Measurements from ENCODE around the gene GAR1.
"Not testable (repeated sequence)": the region's sequence is repeated elsewhere in the genome, so short reads cannot be mapped to it uniquely, and the experiment has no call there.

The GAR1 gene

DNA sequence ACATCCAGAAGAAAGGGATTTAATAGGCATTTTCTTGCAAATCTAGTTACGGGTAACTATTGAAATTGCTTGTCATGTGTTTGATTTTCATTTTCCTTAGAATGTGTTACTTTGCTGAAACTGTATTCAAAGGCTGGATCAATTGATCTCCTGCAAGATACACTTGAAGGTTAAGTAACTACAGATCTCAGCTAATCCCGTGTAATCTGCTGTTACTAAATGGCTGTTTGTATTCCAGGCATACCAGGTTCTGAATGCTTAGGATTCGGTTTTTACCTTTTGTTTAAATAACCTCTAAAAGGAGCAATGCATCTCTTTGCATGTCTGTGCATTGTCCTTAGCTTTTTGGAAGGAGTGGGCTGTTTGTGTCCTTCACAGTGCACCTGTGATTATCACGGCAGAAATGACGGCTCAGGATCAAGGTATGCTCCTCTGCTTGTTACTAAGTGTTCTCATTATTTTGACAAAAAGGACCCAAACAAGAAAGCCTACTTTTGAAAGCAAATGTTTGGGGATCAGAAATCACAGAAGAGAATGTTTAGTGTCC lies 32.4 kb downstream of the GAR1 start, which contains the start of gene LRIT3:
LRIT3 (plus strand) TSS at position 212 of the 547 bp plus-strand sequence; CDS start at position 307, 95 bp downstream.
- no peak for DNase-seq

GRCh38 chr4:109848501-109848900 lies 32.9 kb downstream of the GAR1 start:
- DNase-seq, result no peak

DNA sequence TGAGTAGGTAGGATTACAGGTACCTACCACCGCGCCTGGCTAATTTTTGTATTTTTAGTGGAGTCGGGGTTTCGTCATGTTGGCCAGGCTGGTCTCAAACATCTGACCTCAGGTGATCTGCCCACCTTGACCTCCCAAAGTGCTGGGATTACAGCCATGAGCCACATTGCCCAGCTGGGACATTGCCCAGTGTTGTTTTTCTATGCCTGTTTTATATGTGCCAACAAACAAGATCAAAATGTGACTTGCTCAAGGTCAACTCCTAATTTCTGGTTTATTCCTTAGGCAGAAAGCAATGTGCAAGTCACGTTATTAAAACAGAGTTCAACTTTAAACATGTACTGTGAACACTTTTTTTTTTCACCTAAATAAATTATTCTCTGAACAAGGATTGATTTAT lies 35.0 kb downstream of the GAR1 start:
- DNase-seq, result no peak

GRCh38 chr4:109859426-109860300 lies 44.1 kb downstream of the GAR1 start:
- DNase-seq, result not testable (repeated sequence)

- DNase-seq, result no peak
Observed at GRCh38 chr4:109861271-109861670, 45.7 kb downstream of the GAR1 start.

DNA sequence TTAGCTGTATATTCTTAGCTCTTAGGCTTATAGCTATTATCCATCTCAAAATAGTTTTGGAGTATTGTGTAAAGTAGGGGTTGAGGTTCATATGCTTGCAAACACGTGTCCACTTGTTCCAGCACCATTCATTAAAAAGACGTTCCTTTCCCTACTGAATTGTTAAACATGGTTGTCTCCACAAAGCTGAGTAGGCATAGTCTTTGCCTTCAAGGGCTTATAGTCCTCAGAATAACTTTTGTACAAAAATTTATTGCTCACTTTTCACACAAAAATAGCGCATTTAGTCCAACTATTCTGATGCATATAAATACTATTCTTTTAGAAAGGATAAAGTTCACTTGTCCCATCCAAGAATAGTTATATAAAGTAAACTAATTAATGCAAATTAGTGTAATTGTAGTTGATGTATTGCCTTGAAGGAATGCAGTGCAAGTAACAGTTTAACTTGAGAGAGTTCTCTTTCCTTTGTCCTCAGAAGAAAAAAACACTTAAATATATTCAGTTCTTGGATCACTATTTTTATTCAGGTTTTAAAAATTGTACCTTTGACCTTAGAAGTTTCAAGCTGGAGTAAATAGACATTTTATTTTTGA lies 46.5 kb downstream of the GAR1 start:
- DNase-seq, result no peak

DNA sequence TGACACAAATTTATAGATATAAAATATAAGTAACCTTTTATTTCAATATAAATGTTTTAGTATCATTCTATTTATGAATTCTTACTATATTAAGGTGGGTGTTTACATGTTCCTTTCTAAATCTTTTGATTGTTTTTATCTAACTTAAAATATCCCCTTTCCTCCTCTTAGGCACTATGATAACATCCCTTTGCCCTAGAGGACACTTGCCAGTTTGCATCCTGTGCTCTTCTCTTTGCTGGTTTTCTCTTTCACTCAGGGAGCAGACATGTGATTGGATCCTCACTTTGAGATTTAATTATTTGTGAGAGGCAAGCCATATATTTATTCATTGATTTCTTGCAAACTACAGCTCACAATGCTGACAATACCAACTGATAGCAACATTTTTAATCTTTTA lies 48.6 kb downstream of the GAR1 start:
- DNase-seq, result no peak

DNA sequence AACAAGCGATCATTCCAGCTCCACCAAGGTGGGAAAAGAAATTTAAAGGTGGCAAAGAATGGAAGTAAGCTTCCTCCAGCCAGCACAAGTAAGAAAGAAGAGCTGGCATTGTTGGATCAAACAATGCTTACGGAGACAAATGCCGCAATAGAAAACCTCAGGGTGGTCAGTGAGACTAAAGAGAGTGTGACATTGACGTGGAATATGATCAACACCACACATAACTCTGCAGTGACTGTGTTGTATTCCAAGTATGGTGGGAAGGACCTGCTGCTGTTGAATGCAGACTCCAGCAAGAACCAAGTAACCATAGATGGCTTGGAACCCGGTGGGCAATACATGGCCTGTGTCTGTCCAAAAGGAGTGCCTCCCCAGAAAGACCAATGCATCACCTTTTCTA lies 54.5 kb downstream of the GAR1 start:
- DNase-seq, result no peak

- DNase-seq, result no peak
Observed at GRCh38 chr4:109872065-109872464, 56.5 kb downstream of the GAR1 start.

GRCh38 chr4:109872950-109873656 lies 57.5 kb downstream of the GAR1 start:
- DNase-seq, result no peak

DNA sequence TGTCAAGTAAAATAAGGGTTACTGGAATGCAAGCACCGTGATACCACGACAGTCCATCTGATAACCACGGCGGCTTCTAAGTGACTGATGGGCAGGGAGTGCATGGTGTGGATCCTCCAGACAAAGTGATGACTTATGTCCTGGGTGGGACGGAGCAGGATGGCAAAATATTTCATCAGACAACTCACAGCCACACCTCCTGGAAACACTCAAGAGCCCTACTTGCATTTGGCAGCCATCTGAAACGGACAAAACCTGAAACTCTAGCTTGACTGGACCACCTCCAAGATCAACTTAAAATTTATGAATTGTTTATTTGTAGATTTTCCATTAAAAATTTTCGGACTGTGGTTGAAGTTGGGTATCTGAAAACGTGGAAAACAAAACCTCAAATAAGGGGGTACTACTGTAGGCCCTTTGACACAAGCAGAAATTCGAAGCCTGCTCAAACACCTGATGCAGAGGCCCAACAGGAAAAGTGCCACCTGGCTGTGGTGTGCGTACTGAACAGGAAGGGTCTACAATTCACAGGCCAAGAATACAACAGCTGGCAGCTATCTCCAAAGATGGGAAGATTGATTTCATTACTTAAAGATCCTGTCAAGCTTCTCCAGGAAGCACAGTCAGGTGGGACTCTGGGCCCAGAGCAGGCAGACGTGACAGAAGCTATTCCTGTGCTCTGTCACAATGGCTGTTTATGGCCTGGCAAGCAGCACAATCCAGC lies 58.4 kb downstream of the GAR1 start:
- DNase-seq, result peak; percentile 23

Data from OCI-M1 (cell line).